ENCODE measurements around the gene CFDP1.

- TF ChIP-seq REST (IDR thresholded peaks at IDR 0.05; ENCODE audit: insufficient read depth in 1 of 2, low read depth in 2 of 2, low read length in 2 of 2) (no peak), POLR2AphosphoS5 (IDR thresholded peaks at IDR 0.05; ENCODE audit: low read depth, low read length) (no peak), TAF1 (IDR thresholded peaks at IDR 0.05; ENCODE audit: borderline replicate concordance, insufficient read depth, low read length) (no peak)
These were observed 140.6 kb downstream of the CFDP1 start for GRCh38 chr16:75292691-75293090.

Measured in PFSK-1 (cell line).